Dermis microvascular lymphatic vessel endothelial cell (primary cell): ENCODE measurements around the gene PPM1H. TPM values are rescaled to one million over a fixed set of nuclear protein-coding genes. Genes with fewer than 3 reads are reported as not detected.
"Not testable (repeated sequence)": the region's sequence is repeated elsewhere in the genome, so short reads cannot be mapped to it uniquely, and the experiment has no call there.

Experiments used
- DNase-seq, 2 donors: peaks; one replicate each; pipeline versions ENCODE4 v3.0.0 to v3.0.0-alpha.2; 2010; ENCODE audit warnings: low read depth in 2 of 2
- total RNA-seq: library from RNA; depleted of rRNA; stranded (reverse); fragments of >200 nt; gene quantifications from 2 replicates; pipeline ENCODE4 v1.2.1, GENCODE V29; 2014

Gene PPM1H
- total RNA-seq, 1 donor from 2014 or later = 1.0 TPM

DNA sequence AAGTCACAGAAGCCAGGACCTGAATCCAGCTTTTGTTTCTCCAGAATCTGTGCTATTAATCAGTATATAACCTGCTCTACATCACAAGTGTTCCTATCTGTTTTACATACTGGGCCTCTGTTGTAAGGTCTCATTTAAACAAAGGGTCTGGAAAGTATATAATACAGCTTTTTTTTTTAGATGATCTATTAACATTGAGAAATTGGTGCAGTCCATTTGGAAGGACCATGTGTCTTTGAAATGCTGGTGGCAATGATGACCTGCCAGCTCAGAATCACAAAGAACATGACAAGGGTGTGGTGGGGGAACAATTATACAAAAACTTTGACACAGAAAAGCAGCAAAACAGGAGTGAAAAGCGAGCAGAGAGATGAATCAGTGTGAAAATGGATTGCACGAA is 164.6 kb downstream of the PPM1H start:
- no peak for DNase-seq

DNA sequence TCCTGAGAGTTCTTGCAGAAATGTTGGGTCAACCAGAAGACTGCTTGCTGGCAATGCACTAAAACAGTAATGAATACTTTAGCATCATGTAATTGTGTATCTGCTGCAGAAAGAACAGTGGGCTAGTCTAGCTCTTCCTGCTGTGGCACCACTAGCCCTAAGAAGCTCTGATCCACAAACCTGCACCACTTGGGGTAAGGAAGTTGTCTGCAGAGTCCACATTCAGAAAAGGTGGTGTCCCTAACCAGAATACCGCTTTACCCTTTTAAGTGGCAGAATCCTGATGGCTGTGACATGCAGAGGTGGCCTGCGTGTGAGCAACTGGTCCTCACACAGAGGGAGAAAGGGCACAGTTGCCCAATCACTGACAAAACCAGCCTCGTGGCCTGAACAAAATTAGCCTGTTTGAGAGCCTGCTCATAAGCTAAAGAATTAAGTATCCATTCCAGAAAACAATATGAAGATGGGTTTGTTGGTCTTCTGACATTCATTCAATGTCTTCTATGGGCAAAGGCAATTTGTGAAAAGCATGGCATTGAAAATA is 165.8 kb downstream of the PPM1H start:
- no peak for DNase-seq

DNA sequence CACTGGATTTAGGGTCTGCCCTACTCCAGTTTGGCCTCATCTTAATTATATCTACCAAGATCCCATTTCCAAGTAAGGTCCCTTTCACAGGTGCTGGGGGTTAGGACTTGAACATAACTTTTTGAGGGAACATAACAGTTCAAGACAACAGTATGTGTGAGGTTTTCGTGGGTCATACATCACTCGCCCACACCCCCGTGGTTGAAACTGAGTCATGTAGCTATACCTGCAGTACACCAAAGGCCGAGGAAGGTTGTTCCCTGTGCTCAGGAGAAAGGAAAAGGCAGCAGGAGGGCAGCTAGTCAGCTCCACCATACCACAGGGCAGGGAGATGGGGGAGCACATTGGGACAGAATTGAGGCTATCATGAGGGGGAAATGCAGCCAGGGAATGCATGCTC is 167.0 kb downstream of the PPM1H start:
- DNase-seq = no peak

DNA sequence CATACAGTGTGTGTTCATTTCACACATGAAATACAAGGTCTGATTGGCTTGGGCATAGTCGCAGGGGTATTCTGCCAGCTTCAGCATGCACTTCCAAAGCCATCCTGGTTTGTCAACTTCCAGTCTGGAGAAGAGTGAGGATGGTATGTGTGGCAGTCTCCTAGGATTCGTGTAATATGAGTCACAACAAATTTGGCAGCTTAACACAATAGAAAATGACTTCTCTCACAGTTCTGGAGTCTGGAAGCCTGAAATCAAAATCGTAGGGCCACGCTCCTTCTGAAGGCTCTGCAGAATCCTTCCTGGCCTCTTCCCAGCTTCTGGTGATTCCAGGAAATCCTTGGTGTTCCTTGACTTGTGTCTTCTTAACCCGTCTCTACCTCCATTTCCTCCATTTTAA is 167.5 kb downstream of the PPM1H start:
- DNase-seq = peak in 1 of 2 donors; percentile 57

DNA sequence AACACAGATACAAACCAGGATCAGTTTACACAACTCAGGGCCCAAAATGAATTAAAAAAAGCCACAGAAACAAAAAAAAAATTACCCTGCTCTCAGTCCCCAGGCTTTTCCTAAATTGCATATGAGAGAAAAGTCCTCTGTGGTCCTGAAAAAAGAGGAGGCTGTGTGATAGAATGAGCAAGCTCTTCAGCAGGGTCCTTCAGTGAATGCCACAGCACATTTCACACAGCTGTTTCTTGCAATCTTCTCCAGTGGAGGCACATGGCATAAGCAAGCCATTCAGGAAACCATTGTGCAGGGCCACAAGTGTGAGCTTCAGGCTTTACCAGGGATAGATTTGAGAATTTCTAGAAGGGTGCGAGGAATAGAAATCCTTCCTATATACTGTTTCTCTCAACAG is 168.5 kb downstream of the PPM1H start:
- no peak for DNase-seq

DNA sequence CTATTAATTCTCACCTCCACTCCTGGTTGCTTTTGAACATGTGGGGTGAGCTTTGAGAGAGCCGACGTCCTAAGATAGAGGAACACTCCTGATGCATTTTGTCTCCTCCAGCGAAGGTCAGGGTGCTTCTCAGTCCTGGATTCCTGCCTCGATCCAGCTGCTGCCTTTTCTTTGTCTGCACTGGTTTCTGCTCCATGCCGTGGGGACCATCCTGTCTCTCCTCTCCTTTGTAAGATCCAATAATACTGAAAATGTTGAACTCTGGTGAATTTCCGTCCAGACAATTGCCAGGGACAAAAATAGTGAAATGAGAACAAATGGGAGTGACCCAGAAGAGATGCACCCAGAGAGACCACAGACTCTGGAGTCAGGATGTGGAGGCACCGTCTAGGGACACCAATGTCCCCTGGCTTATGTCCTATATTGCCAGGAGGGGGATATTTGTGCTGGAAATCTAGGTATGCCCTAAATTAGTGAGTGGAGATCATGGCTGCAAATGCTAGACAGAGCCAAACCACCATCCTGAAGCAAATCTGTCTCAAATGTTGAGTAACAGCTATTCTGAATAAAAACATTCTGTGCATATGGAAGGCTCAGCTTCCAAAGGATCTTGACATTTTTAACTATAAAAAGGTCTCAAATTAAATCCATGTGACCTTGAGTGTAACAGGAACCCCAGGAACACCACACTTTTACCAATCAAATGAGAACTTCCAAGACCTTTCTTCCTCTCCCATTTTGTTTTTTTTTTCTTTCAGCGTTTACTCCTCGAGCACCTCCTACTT is 170.9 kb downstream of the PPM1H start:
- DNase-seq = no peak

DNA sequence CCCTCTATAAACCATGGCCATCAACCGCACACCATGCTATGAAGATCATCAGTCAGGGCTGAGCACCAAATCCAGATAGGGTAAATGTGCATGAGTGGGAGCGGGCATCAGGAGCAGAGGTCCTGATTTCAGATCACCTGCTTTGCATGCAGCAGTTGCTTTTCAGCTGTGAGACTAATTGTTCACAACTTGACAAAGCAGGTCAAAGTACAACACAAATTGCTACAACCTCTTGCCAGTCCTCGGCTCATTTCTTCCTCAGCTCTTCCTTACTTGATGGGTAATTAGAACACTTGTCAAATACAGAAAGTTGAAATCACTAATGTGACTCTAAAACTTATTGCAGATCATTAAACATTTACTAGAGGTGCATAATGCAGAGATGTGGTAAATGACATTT is 171.6 kb downstream of the PPM1H start:
- DNase-seq = no peak

DNA sequence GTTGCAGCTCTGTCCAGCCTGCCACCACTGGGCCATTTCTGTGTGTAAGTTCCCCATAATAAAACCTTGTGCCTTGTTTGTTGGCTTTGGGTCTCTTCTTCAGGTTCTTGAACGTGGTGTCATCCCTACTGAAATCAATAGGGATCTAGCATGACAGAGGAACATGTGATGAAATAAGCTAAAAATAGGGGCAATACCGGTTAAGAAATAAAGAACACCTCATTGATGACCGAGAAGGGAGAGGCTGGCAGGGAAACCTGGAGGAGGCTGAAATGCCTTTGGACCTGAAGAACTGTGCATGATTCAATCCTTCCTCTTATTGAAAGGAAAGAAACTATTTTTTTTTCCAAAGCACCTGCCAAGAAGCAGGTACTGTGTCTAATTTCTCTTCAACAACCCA is 172.3 kb downstream of the PPM1H start:
- no peak for DNase-seq

DNA sequence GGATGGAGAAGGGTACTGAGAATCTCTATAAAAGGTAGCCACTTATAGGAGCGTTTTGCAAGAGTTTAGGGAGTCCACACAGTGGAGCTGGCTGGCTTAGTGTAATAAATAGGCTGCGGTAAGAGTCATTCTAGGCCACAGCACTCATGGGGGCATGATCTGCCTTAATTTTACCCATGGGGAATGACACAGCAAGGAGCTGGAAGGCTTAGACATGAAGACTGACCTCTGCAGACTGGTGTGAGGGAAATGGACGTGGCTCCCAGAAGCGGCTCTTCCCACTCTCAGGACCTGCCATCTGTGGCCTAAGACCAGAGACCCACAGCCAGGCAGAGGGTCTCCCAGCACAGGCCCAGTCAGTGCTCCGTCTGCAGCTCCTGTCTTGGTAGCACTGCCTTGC is 173.3 kb downstream of the PPM1H start:
- no peak for DNase-seq

DNA sequence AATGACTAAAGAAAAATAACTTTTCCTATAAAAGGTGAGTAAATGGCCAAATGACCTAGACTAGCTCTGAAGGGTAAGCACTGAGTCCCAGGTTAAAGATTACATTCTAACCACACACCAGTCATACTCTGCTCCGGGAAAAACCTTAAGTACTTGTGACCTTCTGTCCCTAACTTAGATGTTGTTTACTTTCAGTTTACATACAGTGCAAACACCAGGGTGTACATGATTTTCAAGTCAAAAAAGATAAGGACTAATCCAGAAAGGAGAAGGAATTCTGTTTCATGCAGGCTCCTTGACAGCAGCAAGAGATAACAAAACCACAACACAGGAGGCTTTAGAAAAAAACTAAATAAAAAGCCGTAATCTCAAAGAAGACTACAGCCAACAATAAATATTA is 174.2 kb downstream of the PPM1H start:
- DNase-seq = no peak

DNA sequence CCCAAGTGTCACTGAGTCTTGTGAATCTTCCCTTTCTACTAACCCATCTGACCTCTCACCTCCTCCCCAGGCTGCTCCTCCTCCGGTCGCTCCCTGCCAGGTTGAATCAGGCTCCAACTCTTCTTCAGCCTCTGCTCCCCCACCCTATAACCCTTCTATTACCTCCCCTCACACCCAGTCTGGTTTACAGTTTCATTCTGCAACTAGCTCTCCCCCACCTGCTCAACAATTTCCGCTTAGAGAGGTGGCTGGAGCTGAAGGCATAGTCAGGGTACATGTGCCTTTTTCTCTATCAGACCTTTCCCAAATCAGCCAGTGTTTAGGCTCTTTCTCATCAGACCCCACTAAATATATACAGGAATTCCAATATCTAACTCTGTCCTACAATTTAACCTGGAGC is 174.6 kb downstream of the PPM1H start:
- DNase-seq = not testable (repeated sequence)

DNA sequence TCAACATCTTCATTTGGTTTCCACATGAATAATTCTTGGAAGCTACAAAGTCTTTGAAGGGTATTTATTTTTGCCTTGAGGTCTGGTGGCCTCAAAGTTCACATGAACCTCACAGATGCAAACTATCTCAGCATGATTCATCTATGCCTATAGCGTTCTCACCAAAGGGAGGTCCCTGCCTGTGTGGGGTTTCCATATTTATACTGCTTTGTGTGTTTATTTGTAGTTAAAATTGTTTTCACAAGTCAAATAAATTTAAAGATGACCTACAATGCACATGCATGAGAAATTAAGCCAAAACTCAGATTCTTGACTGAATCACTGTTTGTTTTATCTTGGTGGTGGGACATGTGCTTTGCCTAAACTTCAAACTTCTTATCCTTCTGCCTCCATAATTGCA is 176.7 kb downstream of the PPM1H start:
- DNase-seq = no peak

DNA sequence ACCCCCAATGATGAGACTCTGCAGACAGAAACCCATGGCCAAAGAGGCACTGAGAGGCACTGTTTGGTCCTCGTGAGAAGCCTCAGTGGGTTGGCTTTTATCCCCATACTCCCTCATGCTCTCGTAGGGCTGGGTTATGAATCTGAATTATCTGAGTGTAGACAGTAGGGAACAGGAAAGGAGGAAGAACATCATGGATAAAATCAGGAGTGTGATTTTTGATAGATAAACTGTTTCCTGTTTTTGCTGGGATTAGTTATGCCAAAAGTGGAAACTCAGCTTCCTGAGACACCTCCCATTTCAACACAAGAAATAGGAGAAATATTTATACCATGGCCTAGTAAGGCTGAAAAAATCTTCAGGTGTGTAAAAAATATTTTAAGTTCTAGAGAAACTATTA is 177.9 kb downstream of the PPM1H start:
- peak; percentile 21 to 37 for DNase-seq

DNA sequence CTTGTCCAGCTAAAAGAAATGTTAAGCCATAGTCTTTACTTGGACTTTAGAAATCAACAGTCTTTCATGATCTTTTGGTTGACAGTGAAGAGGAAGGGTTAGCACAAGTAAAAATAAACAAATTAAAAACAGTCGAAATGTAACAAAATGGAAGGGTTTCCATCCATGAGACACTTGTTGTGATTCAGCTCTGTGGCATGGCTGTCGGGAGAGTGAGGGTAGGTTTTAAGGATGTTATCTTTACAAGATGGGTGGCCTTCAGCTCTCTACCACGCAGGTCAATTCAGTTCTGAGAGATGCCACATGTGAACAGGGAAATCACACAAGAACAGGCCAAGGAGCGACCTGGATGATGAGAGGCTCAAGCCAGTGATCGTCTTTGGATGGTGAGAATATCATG is 180.2 kb downstream of the PPM1H start:
- no peak for DNase-seq

DNA sequence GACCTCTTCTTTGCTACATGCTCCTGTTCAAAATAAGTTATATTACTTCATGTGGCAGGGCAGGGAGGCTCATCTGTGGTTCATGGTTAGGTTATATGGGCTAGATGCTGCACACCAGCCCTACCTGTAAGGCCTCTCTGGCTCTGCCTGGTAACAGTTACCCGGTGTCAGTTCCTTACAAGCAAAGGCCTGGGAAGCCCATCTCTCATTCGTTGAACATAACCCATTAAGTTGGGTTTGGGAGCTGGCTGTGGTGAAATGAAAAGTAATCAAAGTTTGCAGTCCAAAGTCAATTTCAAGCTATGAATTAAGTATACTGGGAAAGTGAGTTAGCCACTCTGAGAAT is 183.2 kb downstream of the PPM1H start:
- no peak for DNase-seq

DNA sequence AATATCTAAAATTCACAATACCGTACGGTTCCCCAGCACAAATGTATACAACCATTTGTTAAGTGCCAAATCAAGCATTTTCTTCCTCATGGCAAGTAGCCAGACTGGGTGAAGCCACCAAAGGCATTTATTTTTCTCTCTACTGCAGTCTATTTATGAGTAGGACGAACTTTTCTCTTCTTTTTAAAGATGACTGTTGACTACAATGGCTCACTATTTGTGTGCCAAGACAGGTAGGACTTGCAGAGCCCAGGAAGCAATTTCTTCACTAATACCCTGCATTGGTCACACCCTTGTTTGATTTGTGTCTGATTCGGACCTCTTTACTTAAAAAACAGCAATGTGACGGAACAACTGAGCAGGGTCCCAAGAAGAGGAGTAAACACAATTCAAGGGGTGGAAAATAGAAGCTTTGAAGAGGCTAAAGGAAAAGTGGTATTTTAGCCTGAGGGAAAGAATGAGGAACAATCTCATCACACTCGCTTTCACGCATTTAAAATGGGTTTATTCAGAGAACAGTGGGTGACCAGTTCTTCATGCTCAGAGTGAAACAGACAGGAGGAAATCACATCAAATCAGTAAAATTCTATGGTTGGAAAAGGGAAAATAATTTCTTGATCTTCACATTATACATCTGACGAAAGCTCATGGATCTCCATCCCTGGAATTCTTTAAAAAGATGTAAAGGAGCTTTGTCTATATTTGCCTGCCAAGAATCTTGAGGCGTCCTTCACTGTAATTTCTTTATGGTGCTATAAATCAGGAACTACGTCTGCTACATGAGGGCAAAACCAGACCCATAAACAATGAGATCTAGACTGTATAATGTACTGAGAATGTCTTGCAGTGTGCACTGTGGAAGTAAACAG is 183.8 kb downstream of the PPM1H start:
- no peak for DNase-seq

DNA sequence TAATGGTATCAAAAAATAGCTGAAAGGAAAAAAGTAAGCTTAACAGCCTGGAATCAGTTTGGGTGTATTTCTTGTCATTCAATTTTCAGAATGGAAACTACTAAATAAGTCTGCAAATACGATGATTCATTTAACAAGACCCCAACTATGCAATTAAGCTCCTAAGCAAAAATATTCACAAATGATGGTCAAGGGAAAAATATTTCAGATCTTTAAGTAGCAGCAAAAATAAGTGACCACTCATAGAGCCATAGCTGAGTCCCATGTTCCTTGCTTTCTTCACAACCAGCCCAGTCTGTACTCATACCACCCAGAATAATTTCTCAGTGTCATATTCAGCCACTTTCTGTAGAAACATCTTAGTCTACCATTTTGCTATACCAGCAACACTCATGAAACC is 185.4 kb downstream of the PPM1H start:
- no peak for DNase-seq

DNA sequence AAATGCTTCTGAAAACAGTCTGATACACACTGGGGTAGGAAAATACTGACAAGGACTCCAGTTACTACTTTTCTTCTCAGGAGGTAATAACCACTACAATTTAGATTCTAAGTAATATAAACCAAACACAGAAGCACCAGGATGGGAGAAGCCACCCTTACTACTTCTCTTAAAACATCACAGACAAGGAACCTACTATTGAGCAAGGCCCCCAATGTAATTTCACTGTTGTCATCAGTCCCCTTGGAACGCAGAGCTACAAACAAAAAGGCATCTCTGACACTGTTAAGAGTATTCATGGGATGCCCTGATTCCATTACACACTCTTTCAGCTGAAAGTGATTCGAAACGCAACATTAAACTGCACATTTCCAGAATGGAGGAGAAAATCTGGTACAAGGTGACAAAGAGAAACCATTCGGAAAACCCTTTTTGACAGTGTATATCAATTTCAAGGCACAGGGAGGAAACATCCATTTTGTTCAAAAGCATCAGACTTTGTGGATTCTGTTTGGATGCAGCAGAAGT is 185.9 kb downstream of the PPM1H start:
- DNase-seq = no peak

DNA sequence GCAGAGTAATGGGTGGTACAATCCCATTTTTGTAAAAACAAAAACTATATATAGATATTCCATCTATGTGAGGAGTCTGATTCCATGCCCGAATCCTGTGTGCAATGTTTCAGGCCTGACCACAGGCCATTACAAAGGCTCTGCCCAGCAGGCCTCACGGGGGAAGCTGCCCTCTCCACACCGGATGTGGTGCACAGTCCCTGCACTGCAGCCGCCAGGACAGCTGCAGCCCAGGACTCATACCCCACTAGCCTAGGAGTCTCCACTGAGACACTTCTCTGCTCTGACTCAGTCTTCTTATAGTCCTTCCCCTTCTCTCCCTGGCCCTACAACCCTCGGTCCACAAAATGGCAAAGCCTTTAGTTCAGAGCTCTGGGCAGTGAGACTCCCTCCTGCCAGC is 190.4 kb downstream of the PPM1H start:
- DNase-seq = peak in 1 of 2 donors; percentile 46

DNA sequence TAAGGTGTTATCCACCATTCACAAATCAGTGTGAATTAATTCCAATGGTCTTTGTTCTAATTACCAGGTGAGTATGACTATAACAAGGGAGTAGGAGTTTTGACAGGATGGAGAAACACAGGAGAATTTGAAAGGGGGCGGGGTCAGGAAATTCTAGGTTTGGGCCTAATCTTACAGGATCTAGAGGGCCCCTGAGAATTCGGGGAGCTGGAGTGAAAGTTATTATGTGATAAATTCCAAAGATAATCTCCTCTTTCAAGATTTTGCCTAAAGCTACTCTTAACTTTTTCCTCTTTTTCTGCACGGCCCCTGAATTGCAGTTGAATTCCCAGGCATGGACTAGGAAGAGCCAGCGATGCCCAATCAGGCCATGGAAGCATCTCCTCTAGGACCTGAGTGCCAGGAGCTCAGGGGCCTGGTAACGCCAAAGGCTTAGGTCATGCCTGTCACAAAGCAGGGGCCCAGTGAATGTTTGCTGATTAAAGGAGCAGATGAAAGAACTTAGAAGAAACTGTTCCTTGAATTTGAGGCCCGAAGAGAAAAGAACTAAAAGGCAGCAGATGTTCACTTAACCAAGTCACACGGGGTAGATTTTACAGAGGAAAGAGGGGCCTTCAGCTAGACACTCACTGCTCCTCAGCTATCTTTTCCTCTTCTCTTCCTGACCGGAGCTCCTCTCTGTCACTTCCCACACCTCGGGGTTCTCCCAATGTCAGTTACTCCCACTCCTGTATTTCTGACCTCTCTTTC is 195.5 kb downstream of the PPM1H start:
- no peak for DNase-seq

DNA sequence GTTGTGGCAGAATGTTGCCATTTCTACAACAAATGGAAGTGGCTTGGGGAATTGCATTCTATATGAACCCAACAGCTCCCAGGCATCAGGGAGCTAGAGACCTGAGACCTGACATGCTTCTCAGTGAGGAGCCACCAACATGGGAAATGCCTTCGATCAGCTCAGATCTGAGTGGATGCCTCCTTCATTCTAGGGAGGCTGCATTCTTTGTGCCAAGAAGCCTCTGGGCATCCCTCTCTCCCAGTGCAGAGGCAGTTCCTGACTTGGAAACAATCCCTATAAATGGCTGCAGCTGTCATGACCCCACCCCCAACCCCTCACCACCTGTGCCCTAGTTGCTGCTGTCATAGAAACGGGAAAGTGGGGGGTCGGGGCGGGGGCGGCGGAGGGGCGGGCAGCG is 196.3 kb downstream of the PPM1H start:
- DNase-seq = no peak

DNA sequence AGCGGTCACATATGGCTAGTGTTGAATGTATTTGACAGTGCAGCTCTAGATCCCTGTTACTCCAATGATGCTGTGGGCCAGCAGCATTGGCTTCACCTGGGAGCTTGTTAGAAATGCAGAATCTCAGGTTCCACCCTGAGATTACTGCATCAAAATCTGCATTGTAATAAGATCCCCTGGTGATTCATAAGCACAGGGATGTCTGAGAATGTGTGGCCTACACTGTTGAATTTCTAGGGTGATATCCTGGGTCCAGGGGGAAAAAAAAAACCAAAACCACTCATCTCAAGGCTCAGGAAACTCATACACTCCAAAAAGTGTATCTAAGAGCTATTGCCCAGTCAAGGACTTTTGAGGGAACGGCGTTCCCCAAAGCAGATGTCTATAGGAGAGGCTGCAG is 196.8 kb downstream of the PPM1H start:
- DNase-seq = no peak
